MCF 10A (cell line): ENCODE measurements around the gene POU4F3. TPM values are rescaled to one million over a fixed set of nuclear protein-coding genes. Genes with fewer than 3 reads are reported as not detected.

Experiments used
- Bru-seq: library from RNA; stranded (reverse); fragments of 400-500 nt; gene quantifications from one replicate; lab custom pipeline; 2021; lab: Mats Ljungman, UMichigan
- BruChase-seq, 2 experiments: library from RNA; stranded (reverse); fragments of 400-500 nt; gene quantifications; one replicate each; lab custom pipeline; 2021; lab: Mats Ljungman, UMichigan
- BruUV-seq: library from RNA; stranded (reverse); fragments of 400-500 nt; replicated peaks from 2 replicates; lab custom pipeline; 2021; lab: Mats Ljungman, UMichigan
- CTCF ChIA-PET: fragments of 300-600 bp; sonication (Branson Sonifier 250); formaldehyde crosslinking; extraction: SDS; loops from one replicate; lab custom pipeline; 2021; ENCODE audit warnings: antibody characterized with exemption, inconsistent platforms; lab: Yijun Ruan, JAX
- POLR2A ChIA-PET: fragments of 300-600, 350-650 bp; sonication (Branson Sonifier 250); formaldehyde crosslinking; extraction: SDS; loops from one replicate; lab custom pipeline; 2020; ENCODE audit warnings: antibody characterized with exemption, inconsistent platforms; lab: Yijun Ruan, JAX
- DNase-seq: peaks from one replicate; pipeline ENCODE4 v3.0.0-alpha.2; 2018; ENCODE audit not compliant: unreplicated experiment
- H3K27ac Mint-ChIP-seq: one replicate; pipeline ENCODE4 v1.8.0; 2022; ENCODE audit warnings: mild to moderate bottlenecking, low read depth, mixed read lengths; ENCODE audit not compliant: unreplicated experiment
- H3K27me3 Mint-ChIP-seq: one replicate; pipeline ENCODE4 v1.8.0; 2022; ENCODE audit warnings: mixed read lengths; ENCODE audit not compliant: insufficient read depth, unreplicated experiment
- H3K36me3 Mint-ChIP-seq: one replicate; pipeline ENCODE4 v1.8.0; 2022; ENCODE audit warnings: mild to moderate bottlenecking, moderate library complexity, mixed read lengths; ENCODE audit not compliant: insufficient read depth, unreplicated experiment
- H3K4me1 Mint-ChIP-seq: one replicate; pipeline ENCODE4 v1.8.0; 2022; ENCODE audit warnings: mixed read lengths; ENCODE audit not compliant: insufficient read depth, unreplicated experiment
- H3K4me3 Mint-ChIP-seq: one replicate; pipeline ENCODE4 v1.8.0; 2022; ENCODE audit warnings: mild to moderate bottlenecking, moderate library complexity, mixed read lengths; ENCODE audit not compliant: unreplicated experiment
- H3K9me3 Mint-ChIP-seq: one replicate; pipeline ENCODE4 v1.8.0; 2022; ENCODE audit warnings: mixed read lengths; ENCODE audit not compliant: unreplicated experiment
- intact Hi-C: fragments of 100-400 bp; cut with micrococcal nuclease; formaldehyde crosslinking; loops from 2 replicates; pipeline ENCODE4 v1.14.1; 2022
- long read RNA-seq: library from polyadenylated mRNA; stranded (forward); transcript quantifications from one replicate; pipeline ENCODE4 v2.0.0, GENCODE V29; 2022
- total RNA-seq: library from RNA; stranded (reverse); gene quantifications from 2 replicates; pipeline ENCODE4 v1.2.3, GENCODE V29; 2022
- TF ChIP-seq, protein P1 (sequence below): fragments of 200-600 bp; IDR thresholded peaks from one replicate; pipeline ENCODE4 v1.8.0; 2022; ENCODE audit warnings: antibody characterized with exemption, mild to moderate bottlenecking; ENCODE audit not compliant: unreplicated experiment

POU4F3 gene
- total RNA-seq (0.16 TPM in 1 of 2 replicates, not detected in the other), Bru-seq, nascent RNA (percentile 30 among the genes with signal in this experiment), BruChase-seq, experiment 1, labeled RNA remaining after a 6-hour chase (percentile 39 among the genes with signal in this experiment), BruChase-seq, experiment 2, labeled RNA remaining after a 2-hour chase (percentile 38 among the genes with signal in this experiment)
- long read RNA-seq, result 0 reads

DNA sequence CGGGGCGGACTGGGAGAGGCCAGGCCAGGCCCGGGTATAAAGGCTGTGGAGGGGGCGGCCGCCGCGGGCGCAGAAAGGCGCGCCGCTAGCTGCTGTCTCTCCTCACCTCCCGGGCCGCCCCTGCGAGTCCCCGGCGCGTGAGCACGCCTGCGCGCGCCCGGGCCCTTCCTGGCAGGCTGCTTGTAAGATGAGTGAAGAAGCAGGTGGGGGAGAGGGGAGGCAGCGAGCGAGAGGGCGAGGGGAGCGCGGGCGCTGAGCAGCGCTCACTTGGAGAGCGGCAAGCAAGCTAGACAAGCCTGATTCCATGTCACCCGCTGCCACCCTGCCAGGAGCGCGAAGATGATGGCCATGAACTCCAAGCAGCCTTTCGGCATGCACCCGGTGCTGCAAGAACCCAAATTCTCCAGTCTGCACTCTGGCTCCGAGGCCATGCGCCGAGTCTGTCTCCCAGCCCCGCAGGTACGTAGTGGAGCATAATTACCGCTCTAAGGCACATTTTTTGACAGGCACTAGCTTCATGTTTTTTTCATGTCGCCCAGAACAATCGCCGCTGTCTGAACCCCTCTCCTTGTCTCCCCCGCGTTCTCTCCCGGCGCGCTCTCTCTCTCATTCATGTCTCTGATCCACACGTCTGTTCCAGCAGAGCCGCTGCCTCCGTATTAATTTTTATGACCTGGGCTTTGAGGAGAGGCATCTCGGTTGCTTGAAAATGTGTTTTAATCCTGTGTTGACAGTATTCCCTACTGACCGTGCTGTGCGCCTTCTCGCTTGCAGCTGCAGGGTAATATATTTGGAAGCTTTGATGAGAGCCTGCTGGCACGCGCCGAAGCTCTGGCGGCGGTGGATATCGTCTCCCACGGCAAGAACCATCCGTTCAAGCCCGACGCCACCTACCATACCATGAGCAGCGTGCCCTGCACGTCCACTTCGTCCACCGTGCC is at the start of gene POU4F3:
POU4F3 (plus strand) TSS at position 66 of the 941 bp plus-strand sequence; CDS start at position 340, 274 bp downstream.
- POLR2A ChIA-PET, result no interaction called here
- no peaks in the 10 kb centered on the region for H3K9me3 Mint-ChIP-seq
- no peaks in the 10 kb centered on the region for H3K4me1 Mint-ChIP-seq
- no peak within 1 kb of the TSS for H3K27ac Mint-ChIP-seq
- no peaks in the 10 kb centered on the region for H3K36me3 Mint-ChIP-seq
- intact Hi-C loops, result no loop called here
- DNase-seq, result no peak
- BruUV-seq, result no TSS peak
- no peak within 1 kb of the TSS for H3K4me3 Mint-ChIP-seq
- CTCF ChIA-PET, result interaction anchor here (0.6 kb wide), 1 partner anchor 1868 kb away, joined by 3 read pairs; no protein-coding TSS in a partner anchor
- TF ChIP-seq, protein P1, sequence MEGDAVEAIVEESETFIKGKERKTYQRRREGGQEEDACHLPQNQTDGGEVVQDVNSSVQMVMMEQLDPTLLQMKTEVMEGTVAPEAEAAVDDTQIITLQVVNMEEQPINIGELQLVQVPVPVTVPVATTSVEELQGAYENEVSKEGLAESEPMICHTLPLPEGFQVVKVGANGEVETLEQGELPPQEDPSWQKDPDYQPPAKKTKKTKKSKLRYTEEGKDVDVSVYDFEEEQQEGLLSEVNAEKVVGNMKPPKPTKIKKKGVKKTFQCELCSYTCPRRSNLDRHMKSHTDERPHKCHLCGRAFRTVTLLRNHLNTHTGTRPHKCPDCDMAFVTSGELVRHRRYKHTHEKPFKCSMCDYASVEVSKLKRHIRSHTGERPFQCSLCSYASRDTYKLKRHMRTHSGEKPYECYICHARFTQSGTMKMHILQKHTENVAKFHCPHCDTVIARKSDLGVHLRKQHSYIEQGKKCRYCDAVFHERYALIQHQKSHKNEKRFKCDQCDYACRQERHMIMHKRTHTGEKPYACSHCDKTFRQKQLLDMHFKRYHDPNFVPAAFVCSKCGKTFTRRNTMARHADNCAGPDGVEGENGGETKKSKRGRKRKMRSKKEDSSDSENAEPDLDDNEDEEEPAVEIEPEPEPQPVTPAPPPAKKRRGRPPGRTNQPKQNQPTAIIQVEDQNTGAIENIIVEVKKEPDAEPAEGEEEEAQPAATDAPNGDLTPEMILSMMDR, result no peak
- peaks cover 100% of the 10 kb centered on the region for H3K27me3 Mint-ChIP-seq

- Mint-ChIP-seq H3K27ac (no peak overlapping the region), H3K27me3 (no peaks in the 10 kb centered on the region), H3K4me3 (no peak overlapping the region), H3K4me1 (no peaks in the 10 kb centered on the region), H3K36me3 (peaks cover 43% of the 10 kb centered on the region), H3K9me3 (no peaks in the 10 kb centered on the region)
- POLR2A ChIA-PET, result interaction anchor here (1.2 to 1.4 kb wide), 2 partner anchors 8 to 156 kb away, joined by 4 read pairs; partner anchors contain the start of gene TCERG1
- BruUV-seq, result no TSS peak
- TF ChIP-seq, protein P1, result no peak
- intact Hi-C loops, result no loop called here
- no peak for DNase-seq
- CTCF ChIA-PET, result interaction anchor here (0.5 to 2.9 kb wide), 17 partner anchors 14 to 1889 kb away, joined by 3 to 37 read pairs (median 4); no protein-coding TSS in a partner anchor
These were observed 48.3 kb upstream of the POU4F3 start for GRCh38 chr5:146290318-146290717.

- no peaks in the 10 kb centered on the region for H3K27me3 Mint-ChIP-seq
- H3K4me3 Mint-ChIP-seq, result no peak overlapping the region
These were observed 47.1 kb upstream of the POU4F3 start for GRCh38 chr5:146291421-146292074.

More at GRCh38 chr5:146291421-146292074, 47.1 kb upstream of the POU4F3 start:
- Mint-ChIP-seq H3K4me1 (no peaks in the 10 kb centered on the region), H3K27ac (no peak overlapping the region), H3K9me3 (no peaks in the 10 kb centered on the region), H3K36me3 (peaks cover 32% of the 10 kb centered on the region)
- CTCF ChIA-PET, result interaction anchor here (0.6 to 2.0 kb wide), 7 partner anchors 10 to 264 kb away, joined by 4 to 51 read pairs (median 5); no protein-coding TSS in a partner anchor
- no TSS peak for BruUV-seq
- intact Hi-C loops, result loop anchor here (1.0 kb wide), 1 partner anchor 136 kb away; no protein-coding TSS in a partner anchor
- TF ChIP-seq, protein P1, result peak; percentile 64
- peak; percentile 84 for DNase-seq
- POLR2A ChIA-PET, result no interaction called here
